ENCODE results near the gene OR6X1.

DNA sequence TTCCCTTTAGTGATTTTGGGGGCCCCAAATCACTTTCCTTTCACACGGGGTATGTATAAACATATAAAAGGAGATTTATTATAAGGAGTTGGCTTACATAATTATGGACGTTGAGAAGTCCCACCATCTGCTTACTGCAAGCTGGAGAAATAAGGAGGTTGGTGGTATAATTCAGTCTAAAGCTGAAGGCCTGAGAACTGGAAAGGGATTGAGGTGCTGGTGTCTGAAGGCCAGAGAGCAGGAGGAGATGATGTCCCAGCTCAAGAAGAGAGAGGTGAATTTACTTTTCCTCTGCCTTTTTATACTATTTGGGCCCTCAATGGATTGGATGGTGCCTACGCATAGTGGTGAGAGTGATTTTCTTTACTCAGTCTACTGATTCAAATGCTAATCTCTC lies 11.6 kb downstream of the OR6X1 start:
- TF ChIP-seq, protein P1, sequence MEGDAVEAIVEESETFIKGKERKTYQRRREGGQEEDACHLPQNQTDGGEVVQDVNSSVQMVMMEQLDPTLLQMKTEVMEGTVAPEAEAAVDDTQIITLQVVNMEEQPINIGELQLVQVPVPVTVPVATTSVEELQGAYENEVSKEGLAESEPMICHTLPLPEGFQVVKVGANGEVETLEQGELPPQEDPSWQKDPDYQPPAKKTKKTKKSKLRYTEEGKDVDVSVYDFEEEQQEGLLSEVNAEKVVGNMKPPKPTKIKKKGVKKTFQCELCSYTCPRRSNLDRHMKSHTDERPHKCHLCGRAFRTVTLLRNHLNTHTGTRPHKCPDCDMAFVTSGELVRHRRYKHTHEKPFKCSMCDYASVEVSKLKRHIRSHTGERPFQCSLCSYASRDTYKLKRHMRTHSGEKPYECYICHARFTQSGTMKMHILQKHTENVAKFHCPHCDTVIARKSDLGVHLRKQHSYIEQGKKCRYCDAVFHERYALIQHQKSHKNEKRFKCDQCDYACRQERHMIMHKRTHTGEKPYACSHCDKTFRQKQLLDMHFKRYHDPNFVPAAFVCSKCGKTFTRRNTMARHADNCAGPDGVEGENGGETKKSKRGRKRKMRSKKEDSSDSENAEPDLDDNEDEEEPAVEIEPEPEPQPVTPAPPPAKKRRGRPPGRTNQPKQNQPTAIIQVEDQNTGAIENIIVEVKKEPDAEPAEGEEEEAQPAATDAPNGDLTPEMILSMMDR (IDR thresholded peaks at IDR 0.05) = no peak
- TF ChIP-seq POLR2A (IDR thresholded peaks at IDR 0.05) = no peak
